Bronchial epithelial cell (primary cell): ENCODE data around the gene CLGN. TPM values are rescaled to one million over a fixed set of nuclear protein-coding genes. Genes with fewer than 3 reads are reported as not detected.

Experiments
- DNase-seq: peaks from one replicate; pipeline ENCODE4 v3.0.0-alpha.2; 2010; ENCODE audit warnings: low read depth
- FAIRE-seq: peaks from 2 replicates; lab custom pipeline; 2011; peaks lifted over from hg19 to GRCh38; lab: Jason Lieb, UNC
- H3K27me3 ChIP-seq: 2 replicates; pipeline ENCODE4 v1.5.1; 2011; ENCODE audit warnings: low read length; ENCODE audit not compliant: control insufficient read depth, insufficient read depth
- H3K36me3 ChIP-seq: 2 replicates; pipeline ENCODE4 v1.5.1; 2011; ENCODE audit warnings: low read length; ENCODE audit not compliant: control insufficient read depth, insufficient read depth
- H3K4me3 ChIP-seq: 2 replicates; pipeline ENCODE4 v1.5.1; 2011; ENCODE audit warnings: mild to moderate bottlenecking, low read depth, low read length, control low read depth
- CTCF ChIP-seq: IDR thresholded peaks from 2 replicates; pipeline ENCODE4 v1.5.1; 2011; ENCODE audit warnings: mild to moderate bottlenecking, moderate library complexity, low read length, control low read depth, inconsistent platforms; ENCODE audit not compliant: insufficient read depth, severe bottlenecking
- total RNA-seq: library from RNA; depleted of rRNA; stranded (reverse); fragments of >200 nt; gene quantifications from 2 replicates; pipeline ENCODE4 v1.2.1, GENCODE V29; 2014

Gene CLGN
- total RNA-seq, 1 donor from 2014 or later, result 78.5 TPM

GRCh38 chr4:140373328-140374129 lies 53.9 kb downstream of the CLGN start, which contains the start of gene SCOC:
Gene SCOC, plus strand, starts transcription at chr4:140373646. Its CDS starts 5,525 bp downstream, at chr4:140379171.
- FAIRE-seq (peak; percentile 99), DNase-seq (peak; percentile 99)
- no peak for TF ChIP-seq CTCF
- no peaks in the 10 kb centered on the region for H3K36me3 ChIP-seq
- no peaks in the 10 kb centered on the region for H3K27me3 ChIP-seq
- peak within 1 kb of the TSS; percentile 81 for H3K4me3 ChIP-seq

GRCh38 chr4:140372751-140373327 lies 54.6 kb downstream of the CLGN start:
- Histone ChIP-seq H3K27me3 (no peaks in the 10 kb centered on the region), H3K4me3 (peak overlapping the region; percentile 81), H3K36me3 (no peaks in the 10 kb centered on the region)
- FAIRE-seq (no peak), DNase-seq (peak; percentile 27)
- no peak for TF ChIP-seq CTCF

GRCh38 chr4:140368686-140369085 lies 58.8 kb downstream of the CLGN start:
- H3K27me3 ChIP-seq, result no peaks in the 10 kb centered on the region
- TF ChIP-seq CTCF, result no peak
- H3K36me3 ChIP-seq, result no peaks in the 10 kb centered on the region
- no peak overlapping the region for H3K4me3 ChIP-seq
- no peak for FAIRE-seq
- peak; percentile 4 for DNase-seq

- TF ChIP-seq CTCF, result no peak
- FAIRE-seq (no peak), DNase-seq (peak; percentile 58)
Measured at GRCh38 chr4:140367738-140368137, 59.7 kb downstream of the CLGN start.

GRCh38 chr4:140363558-140363957 lies 63.9 kb downstream of the CLGN start:
- DNase-seq (no peak), FAIRE-seq (no peak)
- no peak overlapping the region for H3K4me3 ChIP-seq
- no peak for TF ChIP-seq CTCF
- no peaks in the 10 kb centered on the region for H3K36me3 ChIP-seq
- no peaks in the 10 kb centered on the region for H3K27me3 ChIP-seq

More at GRCh38 chr4:140367738-140368137, 59.7 kb downstream of the CLGN start:
- Histone ChIP-seq H3K4me3 (no peak overlapping the region), H3K27me3 (no peaks in the 10 kb centered on the region), H3K36me3 (no peaks in the 10 kb centered on the region)
